ENCODE measurements around the gene XKR8.
"Not testable (repeated sequence)": the region's sequence is repeated elsewhere in the genome, so short reads cannot be mapped to it uniquely, and the experiment has no call there.

XKR8 gene

DNA sequence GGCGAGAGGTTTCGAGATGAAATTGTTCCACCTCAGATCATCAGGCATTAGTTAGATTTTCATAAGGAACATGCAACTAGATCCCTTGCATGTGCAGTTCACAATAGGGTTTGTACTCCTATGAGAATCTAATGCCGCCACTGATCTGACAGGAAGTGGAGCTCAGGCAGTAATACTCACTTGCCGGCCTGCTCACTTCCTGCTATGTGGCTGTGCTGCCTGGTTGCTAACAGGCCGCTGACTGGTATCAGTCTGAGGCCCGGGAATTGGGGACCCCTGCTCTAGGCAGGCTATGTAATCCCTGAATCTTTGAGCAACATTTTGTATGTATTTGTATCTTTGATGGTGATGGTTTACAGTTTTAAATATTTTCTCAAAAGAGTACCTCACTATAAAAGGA is 32.5 kb downstream of the XKR8 start:
- DNase-seq (ENCODE audit: low read depth) = no peak

DNA sequence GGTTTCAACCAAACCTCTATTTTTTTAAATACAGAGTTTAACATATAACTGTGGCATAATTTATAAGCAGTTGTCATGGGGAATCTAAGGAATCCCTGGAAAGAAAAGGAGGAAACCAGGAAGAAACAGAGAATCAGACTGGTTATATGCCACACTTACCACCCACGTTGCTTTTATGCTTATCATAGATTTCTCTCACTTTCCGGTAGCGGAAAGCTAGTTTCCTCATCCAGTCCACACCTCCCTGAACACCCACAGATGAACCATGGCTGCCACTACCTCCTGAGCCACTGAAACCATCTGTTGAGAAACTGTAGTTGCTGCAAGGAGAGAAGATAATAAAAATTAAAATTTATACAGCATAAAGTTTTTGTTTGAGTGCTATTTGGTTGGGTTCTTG is 33.5 kb downstream of the XKR8 start:
- no peak for DNase-seq (ENCODE audit: low read depth)

DNA sequence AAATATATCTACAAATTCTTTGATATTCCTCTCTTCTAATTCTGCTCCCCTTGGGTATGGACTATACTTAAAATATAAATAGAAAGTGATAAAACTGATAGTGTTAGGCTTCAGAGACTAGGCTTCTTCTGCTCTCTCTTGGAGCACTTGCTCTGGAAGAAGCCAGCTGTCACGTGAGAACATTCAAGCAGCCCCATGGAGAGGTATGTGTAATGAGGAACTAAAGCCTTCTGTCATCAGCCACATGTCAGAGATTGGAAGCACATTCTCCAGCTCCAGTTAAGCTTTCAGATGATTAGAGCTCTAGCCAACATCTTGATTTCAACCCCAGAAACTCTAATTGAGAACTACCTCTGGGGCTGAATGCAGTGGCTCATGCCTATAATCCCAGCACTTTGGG is 34.3 kb downstream of the XKR8 start:
- no peak for DNase-seq (ENCODE audit: low read depth)

DNA sequence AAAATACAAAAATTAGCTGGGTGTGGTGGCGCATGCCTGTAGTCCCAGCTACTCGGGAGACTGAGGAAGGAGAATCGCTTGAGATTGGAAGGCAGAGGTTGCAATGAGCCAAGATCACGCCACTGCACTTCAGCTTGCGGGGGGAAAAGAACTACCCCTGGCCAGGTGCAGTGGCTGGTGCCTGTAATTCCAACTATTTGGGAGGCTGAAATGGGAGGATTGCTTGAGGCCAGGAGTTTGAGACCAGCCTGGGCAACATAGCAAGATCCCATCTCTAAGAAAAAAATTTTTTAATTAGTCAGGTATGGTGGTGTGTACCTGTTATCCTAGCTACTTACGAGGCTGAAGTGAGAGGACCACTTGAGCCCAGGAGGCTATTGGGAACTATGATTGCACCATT is 34.8 kb downstream of the XKR8 start:
- not testable (repeated sequence) for DNase-seq (ENCODE audit: low read depth)

DNA sequence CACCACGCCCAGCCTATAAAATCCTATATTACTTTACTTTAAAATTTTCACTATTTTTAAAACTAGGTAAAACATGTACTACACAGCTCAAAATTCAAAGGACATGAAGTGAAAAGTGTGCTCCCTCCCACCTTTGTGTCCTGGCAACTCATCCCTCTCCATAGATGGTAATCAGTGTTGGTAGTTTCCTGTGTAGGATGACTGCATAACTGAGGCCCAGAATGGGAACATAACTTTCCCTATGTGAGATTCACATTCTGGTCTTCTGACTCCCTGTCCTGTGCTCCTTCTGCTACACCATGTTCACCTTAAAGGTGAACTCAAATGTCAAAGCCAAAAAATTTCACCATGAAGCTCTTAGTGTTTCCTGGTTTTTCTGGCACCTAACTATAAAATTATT is 39.3 kb downstream of the XKR8 start:
- no peak for DNase-seq (ENCODE audit: low read depth)

DNA sequence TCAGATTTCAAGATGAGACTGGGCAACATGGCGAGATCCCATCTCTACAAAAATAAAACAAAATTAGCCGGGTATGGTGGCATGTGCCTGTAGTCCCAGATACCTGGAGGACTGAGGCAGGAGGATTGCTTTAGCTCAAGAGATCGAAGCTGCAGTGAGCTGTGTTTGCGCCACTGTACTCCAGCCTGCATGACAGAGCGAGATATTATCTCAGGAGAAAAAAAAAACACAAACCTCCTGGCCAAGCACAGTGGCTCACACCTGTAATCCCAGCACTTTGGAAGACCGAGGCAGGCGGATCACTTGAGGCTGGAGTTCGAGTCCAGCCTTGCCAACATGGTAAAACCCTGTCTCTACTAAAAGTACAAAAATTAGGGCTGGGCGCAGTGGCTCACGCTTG is 42.8 kb downstream of the XKR8 start:
- DNase-seq (ENCODE audit: low read depth) = no peak

DNA sequence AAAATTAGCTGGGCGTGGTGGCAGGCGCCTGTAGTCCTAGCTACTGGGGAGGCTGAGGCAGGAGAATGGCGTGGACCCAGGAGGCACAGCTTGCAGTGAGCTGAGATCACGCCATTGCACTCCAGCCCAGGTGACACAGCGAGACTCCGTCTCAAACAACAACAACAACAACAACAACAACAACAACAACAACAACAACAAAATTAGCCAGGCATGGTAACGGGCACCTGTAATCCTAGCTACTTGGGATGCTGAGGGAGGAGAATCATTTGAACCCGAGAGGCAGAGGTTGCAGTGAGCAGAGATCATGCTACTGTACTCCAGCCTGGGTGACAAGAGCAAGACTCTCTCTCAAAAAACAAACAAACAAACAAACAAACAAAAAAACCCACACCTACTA is 43.3 kb downstream of the XKR8 start:
- not testable (repeated sequence) for DNase-seq (ENCODE audit: low read depth)

DNA sequence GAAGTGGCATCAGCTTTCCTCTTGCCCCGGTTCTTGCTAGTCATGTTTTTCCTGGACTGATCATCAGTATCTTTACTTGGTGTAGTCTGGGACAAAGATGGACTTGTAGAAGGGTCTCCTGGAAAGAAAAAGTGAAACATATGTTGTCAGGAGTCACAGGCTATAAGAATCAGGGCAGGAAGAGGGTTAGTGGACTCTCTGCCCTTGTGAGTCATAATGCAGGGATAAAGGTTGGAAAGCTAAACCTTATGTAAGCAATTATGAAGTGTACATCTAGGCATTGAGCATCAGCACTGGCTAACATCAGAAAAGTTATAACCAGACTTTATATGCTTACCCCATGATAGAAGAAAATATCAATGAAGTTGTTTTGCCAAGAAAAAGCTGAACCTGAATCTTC is 51.2 kb downstream of the XKR8 start:
- DNase-seq (ENCODE audit: low read depth) = no peak

All from GM04503 (cell line).